ENCODE measurements around the gene BRINP2.

The BRINP2 gene

DNA sequence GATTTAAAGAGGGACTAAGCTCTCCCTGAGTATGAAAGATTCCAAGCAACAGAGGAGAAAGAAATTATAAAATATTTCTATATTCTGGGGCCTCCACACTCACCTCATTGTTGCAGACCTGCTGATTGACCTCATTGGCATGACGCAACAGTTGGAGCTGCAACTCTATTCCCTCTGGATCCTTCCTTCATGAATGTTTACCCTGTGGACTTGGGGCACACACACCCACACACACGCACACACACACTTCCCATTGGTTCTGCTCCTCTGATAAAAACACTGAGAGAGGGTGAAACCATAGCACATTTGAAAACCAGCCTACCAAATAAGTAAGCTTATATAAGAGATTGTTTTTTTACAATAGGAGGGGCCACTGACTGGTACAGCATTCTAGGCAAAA is 159.1 kb downstream of the BRINP2 start:
- no peak for DNase-seq
